DOHH2 (cell line): ENCODE measurements around the gene ESYT2.

Experiments
- CTCF ChIP-seq: fragments of 200-600 bp; sonication (generic); IDR thresholded peaks from one replicate; pipeline ENCODE4 v1.5.1; 2014; ENCODE audit warnings: antibody characterized with exemption, mild to moderate bottlenecking, low read depth, low read length; ENCODE audit not compliant: poor library complexity, severe bottlenecking
- EZH2phosphoT487 ChIP-seq: fragments of 200-600 bp; sonication (generic); IDR thresholded peaks from 2 replicates; pipeline ENCODE4 v1.6.1; 2017; ENCODE audit warnings: borderline replicate concordance, mild to moderate bottlenecking, antibody characterized with exemption, low read length, moderate library complexity, mixed read lengths

GRCh38 chr7:158751199-158751598, 78.1 kb downstream of the ESYT2 start:
- TF ChIP-seq CTCF = no peak
- TF ChIP-seq EZH2phosphoT487 = no peak
